Measurements from ENCODE around the gene DPP3. TPM values are rescaled to one million over a fixed set of nuclear protein-coding genes. Genes with fewer than 3 reads are reported as not detected.

The DPP3 gene
- total RNA-seq, 1 experiment from 2014 or later = 180 TPM

GRCh38 chr11:66541892-66542291, 61.7 kb downstream of the DPP3 start:
- ChIA-PET CTCF (no interaction called here), POLR2A (interaction anchor here (0.6 kb wide), 1 partner anchor 51 kb away, joined by 4 read pairs; the partner anchor contains the start of genes CCDC87 and CCS)
- DNase-seq (ENCODE audit: low read depth, low spot score) = no peak
- Histone ChIP-seq H3K9me3 (ENCODE audit: control insufficient read depth, insufficient read depth, low read depth, low read length) (no peaks in the 10 kb centered on the region), H3K27ac (ENCODE audit: low read length) (no peak overlapping the region), H3K4me1 (ENCODE audit: control insufficient read depth, insufficient read depth, low read length) (peaks cover 3% of the 10 kb centered on the region; the same call in 1 of the 2 replicates), H3K4me3 (ENCODE audit: low read depth in 2 of 2, low read length in 2 of 2) (no peak overlapping the region), H3K36me3 (ENCODE audit: control insufficient read depth, insufficient read depth, low read length) (peaks cover 2% of the 10 kb centered on the region; the same call in 1 of the 2 replicates), H3K27me3 (ENCODE audit: control insufficient read depth, insufficient read depth, low read length) (no peaks in the 10 kb centered on the region)
- TF ChIP-seq, protein P1, sequence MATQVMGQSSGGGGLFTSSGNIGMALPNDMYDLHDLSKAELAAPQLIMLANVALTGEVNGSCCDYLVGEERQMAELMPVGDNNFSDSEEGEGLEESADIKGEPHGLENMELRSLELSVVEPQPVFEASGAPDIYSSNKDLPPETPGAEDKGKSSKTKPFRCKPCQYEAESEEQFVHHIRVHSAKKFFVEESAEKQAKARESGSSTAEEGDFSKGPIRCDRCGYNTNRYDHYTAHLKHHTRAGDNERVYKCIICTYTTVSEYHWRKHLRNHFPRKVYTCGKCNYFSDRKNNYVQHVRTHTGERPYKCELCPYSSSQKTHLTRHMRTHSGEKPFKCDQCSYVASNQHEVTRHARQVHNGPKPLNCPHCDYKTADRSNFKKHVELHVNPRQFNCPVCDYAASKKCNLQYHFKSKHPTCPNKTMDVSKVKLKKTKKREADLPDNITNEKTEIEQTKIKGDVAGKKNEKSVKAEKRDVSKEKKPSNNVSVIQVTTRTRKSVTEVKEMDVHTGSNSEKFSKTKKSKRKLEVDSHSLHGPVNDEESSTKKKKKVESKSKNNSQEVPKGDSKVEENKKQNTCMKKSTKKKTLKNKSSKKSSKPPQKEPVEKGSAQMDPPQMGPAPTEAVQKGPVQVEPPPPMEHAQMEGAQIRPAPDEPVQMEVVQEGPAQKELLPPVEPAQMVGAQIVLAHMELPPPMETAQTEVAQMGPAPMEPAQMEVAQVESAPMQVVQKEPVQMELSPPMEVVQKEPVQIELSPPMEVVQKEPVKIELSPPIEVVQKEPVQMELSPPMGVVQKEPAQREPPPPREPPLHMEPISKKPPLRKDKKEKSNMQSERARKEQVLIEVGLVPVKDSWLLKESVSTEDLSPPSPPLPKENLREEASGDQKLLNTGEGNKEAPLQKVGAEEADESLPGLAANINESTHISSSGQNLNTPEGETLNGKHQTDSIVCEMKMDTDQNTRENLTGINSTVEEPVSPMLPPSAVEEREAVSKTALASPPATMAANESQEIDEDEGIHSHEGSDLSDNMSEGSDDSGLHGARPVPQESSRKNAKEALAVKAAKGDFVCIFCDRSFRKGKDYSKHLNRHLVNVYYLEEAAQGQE (IDR thresholded peaks at IDR 0.05; ENCODE audit: insufficient read depth in 1 of 2, low read depth in 2 of 2, low read length in 1 of 2) = no peak
- TF ChIP-seq, protein P2, sequence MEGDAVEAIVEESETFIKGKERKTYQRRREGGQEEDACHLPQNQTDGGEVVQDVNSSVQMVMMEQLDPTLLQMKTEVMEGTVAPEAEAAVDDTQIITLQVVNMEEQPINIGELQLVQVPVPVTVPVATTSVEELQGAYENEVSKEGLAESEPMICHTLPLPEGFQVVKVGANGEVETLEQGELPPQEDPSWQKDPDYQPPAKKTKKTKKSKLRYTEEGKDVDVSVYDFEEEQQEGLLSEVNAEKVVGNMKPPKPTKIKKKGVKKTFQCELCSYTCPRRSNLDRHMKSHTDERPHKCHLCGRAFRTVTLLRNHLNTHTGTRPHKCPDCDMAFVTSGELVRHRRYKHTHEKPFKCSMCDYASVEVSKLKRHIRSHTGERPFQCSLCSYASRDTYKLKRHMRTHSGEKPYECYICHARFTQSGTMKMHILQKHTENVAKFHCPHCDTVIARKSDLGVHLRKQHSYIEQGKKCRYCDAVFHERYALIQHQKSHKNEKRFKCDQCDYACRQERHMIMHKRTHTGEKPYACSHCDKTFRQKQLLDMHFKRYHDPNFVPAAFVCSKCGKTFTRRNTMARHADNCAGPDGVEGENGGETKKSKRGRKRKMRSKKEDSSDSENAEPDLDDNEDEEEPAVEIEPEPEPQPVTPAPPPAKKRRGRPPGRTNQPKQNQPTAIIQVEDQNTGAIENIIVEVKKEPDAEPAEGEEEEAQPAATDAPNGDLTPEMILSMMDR (IDR thresholded peaks at IDR 0.05) = no peak
- TF ChIP-seq SIN3A (IDR thresholded peaks at IDR 0.05; ENCODE audit: borderline replicate concordance, insufficient read depth, low read depth, low read length) (no peak), TCF7L2 (IDR thresholded peaks at IDR 0.05; ENCODE audit: low read depth, low read length) (no peak), POLR2AphosphoS5 (IDR thresholded peaks at IDR 0.05; ENCODE audit: low read depth, low read length) (no peak)
- ATAC-seq = no peak
- no TSS peak for BruUV-seq (replicated peaks)
- in situ Hi-C loops (cut with HindIII; ENCODE audit: low pct_unique_long_range_greater_than_20kb, low sequenced_read_pairs) = no loop called here
- intact Hi-C loops (cut with micrococcal nuclease; ENCODE audit: unreplicated experiment) = no loop called here

- intact Hi-C loops (cut with micrococcal nuclease; ENCODE audit: unreplicated experiment) = no loop called here
- in situ Hi-C loops (cut with HindIII; ENCODE audit: low pct_unique_long_range_greater_than_20kb, low sequenced_read_pairs) = no loop called here
- Histone ChIP-seq H3K9me3 (ENCODE audit: control insufficient read depth, insufficient read depth, low read depth, low read length) (no peaks in the 10 kb centered on the region), H3K4me3 (ENCODE audit: low read depth in 2 of 2, low read length in 2 of 2) (no peak overlapping the region), H3K27me3 (ENCODE audit: control insufficient read depth, insufficient read depth, low read length) (no peaks in the 10 kb centered on the region), H3K36me3 (ENCODE audit: control insufficient read depth, insufficient read depth, low read length) (peaks cover 2% of the 10 kb centered on the region; the same call in 1 of the 2 replicates), H3K27ac (ENCODE audit: low read length) (no peak overlapping the region), H3K4me1 (ENCODE audit: control insufficient read depth, insufficient read depth, low read length) (peaks cover 7% of the 10 kb centered on the region)
- DNase-seq (ENCODE audit: low read depth, low spot score) = no peak
- no peak for ATAC-seq
- POLR2A ChIA-PET = no interaction called here
- TF ChIP-seq TCF7L2 (IDR thresholded peaks at IDR 0.05; ENCODE audit: low read depth, low read length) (no peak), POLR2AphosphoS5 (IDR thresholded peaks at IDR 0.05; ENCODE audit: low read depth, low read length) (no peak), SIN3A (IDR thresholded peaks at IDR 0.05; ENCODE audit: borderline replicate concordance, insufficient read depth, low read depth, low read length) (no peak)
- TF ChIP-seq, protein P2 (IDR thresholded peaks at IDR 0.05) = no peak
- TF ChIP-seq, protein P1 (IDR thresholded peaks at IDR 0.05; ENCODE audit: insufficient read depth in 1 of 2, low read depth in 2 of 2, low read length in 1 of 2) = no peak
- CTCF ChIA-PET = no interaction called here
- no TSS peak for BruUV-seq (replicated peaks)
Observed at GRCh38 chr11:66542362-66542761, 62.1 kb downstream of the DPP3 start.

Measured in Panc1 (cell line).